AG09309 (cell line): ENCODE results near the gene MOG.

ENCODE experiments used
- DNase-seq: peaks from one replicate; pipeline ENCODE4 v3.0.0-alpha.2; 2010; ENCODE audit warnings: low read depth
- H3K4me3 ChIP-seq: 2 replicates; pipeline ENCODE4 v1.5.1; 2011; ENCODE audit warnings: mild to moderate bottlenecking, low read depth, low read length, moderate library complexity; ENCODE audit not compliant: control insufficient read depth
- CTCF ChIP-seq: IDR thresholded peaks from 2 replicates; pipeline ENCODE4 v1.5.1; 2011; ENCODE audit warnings: mild to moderate bottlenecking, low read depth, low read length, inconsistent platforms; ENCODE audit not compliant: insufficient read depth, control insufficient read depth; ENCODE audit errors: missing control alignments

Gene MOG

GRCh38 chr6:29656798-29657197, at the start of gene MOG:
Gene MOG (plus strand): TSS chr6:29657092. CDS start chr6:29657210, 118 bp downstream.
- no peak for DNase-seq
- no peak within 1 kb of the TSS for H3K4me3 ChIP-seq
- TF ChIP-seq CTCF, result no peak

- no peak overlapping the region for H3K4me3 ChIP-seq
- no peak for DNase-seq
- no peak for TF ChIP-seq CTCF
These were observed 48.8 kb upstream of the MOG start for GRCh38 chr6:29608131-29608530.

- TF ChIP-seq CTCF, result no peak
- DNase-seq, result no peak
- no peak overlapping the region for H3K4me3 ChIP-seq
These were observed 46.4 kb upstream of the MOG start for GRCh38 chr6:29610540-29610939.

- TF ChIP-seq CTCF, result no peak
- no peak overlapping the region for H3K4me3 ChIP-seq
- no peak for DNase-seq
These were observed 45.5 kb upstream of the MOG start for GRCh38 chr6:29611426-29611825.

- no peak for DNase-seq
- peak; percentile 21 for TF ChIP-seq CTCF
- no peak overlapping the region for H3K4me3 ChIP-seq
These were observed 38.9 kb upstream of the MOG start for GRCh38 chr6:29617782-29618554.

- no peak for DNase-seq
- H3K4me3 ChIP-seq, result no peak overlapping the region
- no peak for TF ChIP-seq CTCF
These were observed 37.2 kb upstream of the MOG start for GRCh38 chr6:29619578-29620160.
